HepG2 (cell line): ENCODE results near the gene PRPSAP1. TPM values are rescaled to one million over a fixed set of nuclear protein-coding genes. Genes with fewer than 3 reads are reported as not detected.

Source experiments
- ATAC-seq: fragments of 200-7000 bp; cut with Tn5 transposase; 3 replicates; pipeline ENCODE4 v1.9.1; 2020; ENCODE audit warnings: mild to moderate bottlenecking, moderate library complexity
- BruUV-seq: library from RNA; stranded (reverse); fragments of 400-500 nt; replicated peaks from 2 replicates; lab custom pipeline; 2021; lab: Mats Ljungman, UMichigan
- CTCF ChIA-PET: fragments of 300-600 bp; formaldehyde crosslinking; extraction: SDS; loops from one replicate; lab custom pipeline; 2021; ENCODE audit warnings: low total read pairs, inconsistent platforms, low intra/inter-chr PET ratio; lab: Yijun Ruan, JAX
- POLR2A ChIA-PET: fragments of 350-600 bp; sonication (Branson Sonifier 250); formaldehyde crosslinking; loops from one replicate; lab custom pipeline; 2020; ENCODE audit warnings: antibody characterized with exemption, inconsistent platforms; lab: Yijun Ruan, JAX
- DNase-seq: peaks from one replicate; pipeline ENCODE4 v3.0.0-alpha.2; 2015; ENCODE audit warnings: low spot score
- FAIRE-seq: peaks from 3 replicates; lab custom pipeline; 2011; peaks lifted over from hg19 to GRCh38; lab: Jason Lieb, UNC
- H2AFZ ChIP-seq: one replicate; pipeline ENCODE4 v1.6.1; 2011; ENCODE audit warnings: low read length, inconsistent platforms
- H3K27ac ChIP-seq: fragments of 300-600 bp; 3 replicates; pipeline ENCODE4 v1.8.0; 2011; ENCODE audit warnings: mixed run types, mild to moderate bottlenecking, mixed read lengths, low read length, inconsistent platforms; ENCODE audit not compliant: insufficient read depth; ENCODE audit errors: extremely low read length
- H3K27me3 ChIP-seq, 2 experiments: fragments of 200-600 bp in 1 of 2; 2 replicates in 1 of 2; 3 replicates in 1 of 2; pipeline versions ENCODE4 v1.6.0 to v1.8.0; 2011; ENCODE audit warnings: low read length in 2 of 2, mild to moderate bottlenecking in 2 of 2, moderate library complexity in 2 of 2, inconsistent platforms in 1 of 2; ENCODE audit not compliant: insufficient read depth in 2 of 2, control insufficient read depth in 1 of 2
- H3K36me3 ChIP-seq, 2 experiments: fragments of 200-600 bp in 1 of 2; replicated peaks in 1 of 2; 2 replicates in 1 of 2; 3 replicates in 1 of 2; pipeline versions ENCODE4 v1.5.1 to v1.8.0; 2011; ENCODE audit warnings: low read length in 2 of 2, inconsistent platforms in 1 of 2; ENCODE audit not compliant: insufficient read depth in 2 of 2, control insufficient read depth in 1 of 2
- H3K4me1 ChIP-seq: 2 replicates; pipeline ENCODE4 v1.5.1; 2012; ENCODE audit warnings: low read length, inconsistent platforms; ENCODE audit not compliant: insufficient read depth
- H3K4me2 ChIP-seq: 2 replicates; pipeline ENCODE4 v1.6.0; 2011; ENCODE audit warnings: low read depth, low read length, inconsistent platforms
- H3K4me3 ChIP-seq, 3 experiments: fragments of 200-600 bp in 1 of 3; sonication (generic), shearing (Covaris generic) in 1 of 3; replicated peaks in 1 of 3; 2 replicates each; pipeline ENCODE4 v1.5.1; 2011 to 2016; ENCODE audit warnings: low read length in 3 of 3, inconsistent platforms in 2 of 3, low read depth in 2 of 3, mild to moderate bottlenecking in 2 of 3, control low read depth in 1 of 3, mixed read lengths in 1 of 3; ENCODE audit not compliant: insufficient read depth in 1 of 3
- H3K79me2 ChIP-seq: one replicate; pipeline ENCODE4 v1.6.1; 2011; ENCODE audit warnings: low read length, inconsistent platforms; ENCODE audit not compliant: insufficient read depth
- H3K9ac ChIP-seq: 2 replicates; pipeline ENCODE4 v1.6.0; 2011; ENCODE audit warnings: mild to moderate bottlenecking, low read depth, low read length, inconsistent platforms; ENCODE audit not compliant: insufficient read depth
- H3K9me3 ChIP-seq: 2 replicates; pipeline ENCODE4 v1.5.1; 2012; ENCODE audit warnings: mild to moderate bottlenecking, low read length
- H4K20me1 ChIP-seq: 2 replicates; pipeline ENCODE4 v1.6.0; 2011; ENCODE audit warnings: inconsistent platforms, mild to moderate bottlenecking, low read length, moderate library complexity; ENCODE audit not compliant: insufficient read depth
- ATF5 ChIP-seq: sonication (generic); formaldehyde crosslinking; IDR thresholded peaks from 2 replicates; pipeline ENCODE4 v1.4.0; 2020; ENCODE audit warnings: mild to moderate bottlenecking, low read depth, missing genetic modification reagents
- ATF6 ChIP-seq: sonication (generic); formaldehyde crosslinking; conservative IDR thresholded peaks from 2 replicates; pipeline ENCODE4 v1.4.0; 2020; ENCODE audit warnings: missing genetic modification reagents
- CBX5 ChIP-seq: sonication (generic); formaldehyde crosslinking; IDR thresholded peaks from 2 replicates; pipeline ENCODE4 v1.4.0; 2020; ENCODE audit warnings: missing genetic modification reagents, borderline replicate concordance
- DMAP1 ChIP-seq: IDR thresholded peaks from 2 replicates; pipeline ENCODE4 v1.6.1; 2016
- MATR3 ChIP-seq: sonication (generic); formaldehyde crosslinking; IDR thresholded peaks from 2 replicates; pipeline ENCODE4 v1.4.0; 2020; ENCODE audit warnings: missing genetic modification reagents
- MBNL3 ChIP-seq: fragments of 250-450 bp; sonication (Bioruptor Pico); conservative IDR thresholded peaks from 2 replicates; pipeline ENCODE4 v1.8.0; 2022; ENCODE audit warnings: mild to moderate bottlenecking, inconsistent platforms
- MIER3 ChIP-seq: IDR thresholded peaks from 2 replicates; pipeline ENCODE4 v1.6.1; 2016; ENCODE audit warnings: missing compliant biosample characterization, borderline replicate concordance
- PHF20 ChIP-seq: sonication (generic); formaldehyde crosslinking; IDR thresholded peaks from 2 replicates; pipeline ENCODE4 v1.5.0; 2020; ENCODE audit warnings: mild to moderate bottlenecking, missing genetic modification reagents
- POGZ ChIP-seq: sonication (generic); formaldehyde crosslinking; IDR thresholded peaks from 2 replicates; pipeline ENCODE4 v1.4.0; 2020; ENCODE audit warnings: mild to moderate bottlenecking, missing genetic modification reagents
- RFXAP ChIP-seq: sonication (generic); formaldehyde crosslinking; IDR thresholded peaks from 2 replicates; pipeline ENCODE4 v1.4.0; 2020; ENCODE audit warnings: missing genetic modification reagents, borderline replicate concordance
- ZFY ChIP-seq: sonication (generic); formaldehyde crosslinking; IDR thresholded peaks from 2 replicates; pipeline ENCODE4 v1.4.0; 2020; ENCODE audit warnings: missing genetic modification reagents
- ZMAT3 ChIP-seq: sonication (generic); formaldehyde crosslinking; conservative IDR thresholded peaks from 2 replicates; pipeline ENCODE4 v1.7.0; 2021; ENCODE audit warnings: missing genetic modification reagents
- ZNF263 ChIP-seq: sonication (generic); formaldehyde crosslinking; IDR thresholded peaks from 2 replicates; pipeline ENCODE4 v1.4.0; 2020; ENCODE audit warnings: missing genetic modification reagents
- ZNF326 ChIP-seq: sonication (generic); formaldehyde crosslinking; IDR thresholded peaks from 2 replicates; pipeline ENCODE4 v1.4.0; 2020; ENCODE audit warnings: missing genetic modification reagents, borderline replicate concordance
- ZNF724P ChIP-seq: sonication (generic); formaldehyde crosslinking; IDR thresholded peaks from 2 replicates; pipeline ENCODE4 v1.8.0; 2022; ENCODE audit warnings: missing genetic modification reagents, borderline replicate concordance
- ZNF75D ChIP-seq: sonication (generic); formaldehyde crosslinking; IDR thresholded peaks from 2 replicates; pipeline ENCODE4 v1.8.1; 2023; ENCODE audit warnings: missing genetic modification reagents, mild to moderate bottlenecking, borderline replicate concordance
- WGBS: methylation state at CpG from one replicate; pipeline ENCODE4 v1.1.6; 2017; ENCODE audit warnings: low lambda C conversion rate; 5-methylcytosine and 5-hydroxymethylcytosine counted together
- in situ Hi-C: cut with HindIII; loops from 2 replicates; pipeline ENCODE4 v1.10.0; 2017; ENCODE audit warnings: low pct_unique_long_range_greater_than_20kb; ENCODE audit not compliant: extremely low pct_ligation_motif_present
- intact Hi-C: fragments of 100-400 bp; cut with micrococcal nuclease; formaldehyde crosslinking; loops from one replicate; pipeline ENCODE4 v1.10.0; 2022; ENCODE audit not compliant: unreplicated experiment
- polyA plus RNA-seq, 8 experiments: library from polyadenylated mRNA; depleted of rRNA in 3 of 8; stranded (reverse) in 7 of 8; unstranded in 1 of 8; fragments of >200 nt; fragmentation: Illumina TruSeq in 4 of 8; extraction: Trizol in 4 of 8; gene quantifications; 2 replicates each; pipeline versions ENCODE4 v1.2.1 to v1.2.3, GENCODE V29; 2011 to 2016; ENCODE audit warnings: low read depth in 4 of 8, missing spikeins in 1 of 8, mixed read lengths in 1 of 8; ENCODE audit not compliant: insufficient read depth in 1 of 8
- total RNA-seq, 5 experiments: library from RNA; depleted of rRNA; stranded (reverse); fragments of >200 nt; fragmentation: Illumina TruSeq; extraction: Trizol; gene quantifications; 2 replicates each; pipeline ENCODE4 v1.2.3, GENCODE V29; 2016; ENCODE audit warnings: low read depth in 1 of 5
- TF ChIP-seq, protein P1 (sequence below): sonication (generic); formaldehyde crosslinking; IDR thresholded peaks from 2 replicates; pipeline ENCODE4 v1.8.1; 2023; ENCODE audit warnings: mild to moderate bottlenecking, missing genetic modification reagents

The PRPSAP1 gene
- total and polyA plus RNA-seq, 2 of the 13 experiments (the other 11 are each of a cell fraction or from before 2014, with no cell fraction given): 91.1 to 314 TPM

DNA sequence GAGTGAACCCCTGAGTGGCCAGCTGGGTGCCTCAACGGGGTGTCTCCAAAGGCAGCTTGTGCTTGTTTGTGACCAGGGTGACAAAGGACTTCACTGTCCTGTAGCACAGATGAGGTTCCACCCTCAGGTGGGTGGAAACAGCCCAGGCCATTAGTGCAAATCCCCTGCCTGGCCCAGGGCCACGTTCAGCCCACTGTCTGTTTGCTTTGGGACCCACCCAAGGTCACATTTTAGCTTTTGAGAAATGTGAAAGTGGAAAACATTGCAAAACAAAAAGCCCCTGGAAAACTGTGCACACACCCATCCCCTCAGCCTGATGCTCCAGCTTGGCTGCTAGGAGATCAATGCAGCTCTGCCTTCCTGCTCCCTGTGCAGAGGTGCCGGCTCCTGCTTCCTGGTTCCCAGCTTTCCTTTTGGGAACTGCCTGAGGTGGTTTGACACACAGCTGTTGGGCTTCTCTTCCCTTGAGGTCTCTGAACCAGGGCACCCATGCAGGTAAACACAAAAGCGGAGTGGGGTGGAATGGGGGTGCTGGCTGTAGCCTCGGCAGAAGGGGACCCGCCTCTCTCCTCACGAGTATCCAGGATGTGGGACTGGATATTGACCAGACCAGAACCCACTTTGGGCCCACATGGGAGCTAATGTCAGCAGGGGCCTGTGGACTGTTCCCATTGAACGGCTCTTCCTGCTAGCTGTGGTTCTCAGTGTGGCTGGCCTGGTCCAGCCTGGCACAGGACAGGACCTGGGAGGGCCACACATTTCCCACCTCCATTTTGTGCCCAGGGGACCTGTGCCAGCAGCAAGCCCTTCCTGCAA lies 22.8 kb upstream of the PRPSAP1 start:
- CTCF ChIA-PET: interaction anchor here (1.4 kb wide), 1 partner anchor 10 kb away, joined by 4 read pairs; no protein-coding TSS in a partner anchor
- Histone ChIP-seq H4K20me1 (no peaks in the 10 kb centered on the region), H3K27ac (peak overlapping the region; percentile 90), H3K9me3 (no peaks in the 10 kb centered on the region), H3K79me2 (peaks cover 45% of the 10 kb centered on the region), H2AFZ (no peak overlapping the region), H3K36me3 (peaks cover 0 to 5% of the 10 kb centered on the region in 2 experiments; a peak in 2 of 5 replicates), H3K4me3 (peak overlapping the region; percentile 63 to 82 (median 66)), H3K27me3 (no peaks in the 10 kb centered on the region), H3K4me1 (peaks cover 97% of the 10 kb centered on the region), H3K9ac (peak overlapping the region; percentile 87), H3K4me2 (peak overlapping the region; percentile 96)
- peak; percentile 97 for FAIRE-seq
- POLR2A ChIA-PET: interaction anchor here (0.6 to 20.9 kb wide), 19 partner anchors 11 to 597 kb away, joined by 3 to 1379 read pairs (median 3); partner anchors contain the start of genes PRPSAP1, QRICH2 and SPHK1
- in situ Hi-C loops (no loop called here), intact Hi-C loops (loop anchor here (1.0 kb wide), 1 partner anchor 15 kb away; no protein-coding TSS in a partner anchor)
- TSS peak; percentile 76 for BruUV-seq
- WGBS: 3% methylated on average over 8 of the region's 8 CpGs
- ATAC-seq: peak; percentile 88
- peak; percentile 100 for DNase-seq
- peak; percentile 45 for TF ChIP-seq ZNF263
- no peak for TF ChIP-seq ZNF75D
- TF ChIP-seq ZMAT3 (CRISPR knock-in tag): no peak
- TF ChIP-seq MBNL3 (CRISPR knock-in tag): no peak
- TF ChIP-seq, protein P1, sequence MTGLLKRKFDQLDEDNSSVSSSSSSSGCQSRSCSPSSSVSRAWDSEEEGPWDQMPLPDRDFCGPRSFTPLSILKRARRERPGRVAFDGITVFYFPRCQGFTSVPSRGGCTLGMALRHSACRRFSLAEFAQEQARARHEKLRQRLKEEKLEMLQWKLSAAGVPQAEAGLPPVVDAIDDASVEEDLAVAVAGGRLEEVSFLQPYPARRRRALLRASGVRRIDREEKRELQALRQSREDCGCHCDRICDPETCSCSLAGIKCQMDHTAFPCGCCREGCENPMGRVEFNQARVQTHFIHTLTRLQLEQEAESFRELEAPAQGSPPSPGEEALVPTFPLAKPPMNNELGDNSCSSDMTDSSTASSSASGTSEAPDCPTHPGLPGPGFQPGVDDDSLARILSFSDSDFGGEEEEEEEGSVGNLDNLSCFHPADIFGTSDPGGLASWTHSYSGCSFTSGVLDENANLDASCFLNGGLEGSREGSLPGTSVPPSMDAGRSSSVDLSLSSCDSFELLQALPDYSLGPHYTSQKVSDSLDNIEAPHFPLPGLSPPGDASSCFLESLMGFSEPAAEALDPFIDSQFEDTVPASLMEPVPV (CRISPR knock-in tag): peak; percentile 75; the same call in 1 of the 2 replicates
- TF ChIP-seq ATF5: no peak
- no peak for TF ChIP-seq ZNF326
- TF ChIP-seq MIER3 (CRISPR knock-in tag): 0 out of 2 replicates have a peak, but pooled peaks have one; percentile 71
- peak; percentile 39; the same call in 1 of the 2 replicates for TF ChIP-seq ZFY (CRISPR knock-in tag)
- TF ChIP-seq POGZ: peak; percentile 73
- no peak for TF ChIP-seq ZNF724P (CRISPR knock-in tag)
- peak; percentile 84; the same call in 1 of the 2 replicates for TF ChIP-seq RFXAP (CRISPR knock-in tag)
- TF ChIP-seq ATF6 (CRISPR knock-in tag): no peak
- no peak for TF ChIP-seq MATR3 (CRISPR knock-in tag)
- no peak for TF ChIP-seq PHF20 (CRISPR knock-in tag)
- peak; percentile 66; the same call in 1 of the 2 replicates for TF ChIP-seq CBX5 (CRISPR knock-in tag)
- TF ChIP-seq DMAP1 (CRISPR knock-in tag): peak; percentile 77; the same call in 1 of the 2 replicates
